AG10803 (cell line): Measurements from ENCODE around the gene SUPT4H1.
A peak's percentile ranks its signal among the peaks of the same experiment; 100 is the strongest.

Experiments
- DNase-seq: peaks from one replicate; pipeline ENCODE4 v3.0.0; 2010; ENCODE audit warnings: low read depth
- H3K4me3 ChIP-seq: 2 replicates; pipeline ENCODE4 v1.5.1; 2011; ENCODE audit warnings: mild to moderate bottlenecking, low read length, control low read depth
- CTCF ChIP-seq: conservative IDR thresholded peaks from 2 replicates; pipeline ENCODE4 v1.5.1; 2011; ENCODE audit warnings: mild to moderate bottlenecking, low read length, control low read depth, inconsistent platforms

The SUPT4H1 gene

GRCh38 chr17:58330997-58331814, 20.8 kb downstream of the SUPT4H1 start:
- no peak for TF ChIP-seq CTCF
- no peak overlapping the region for H3K4me3 ChIP-seq
- DNase-seq, result no peak

- DNase-seq, result no peak
- H3K4me3 ChIP-seq, result no peak overlapping the region
- no peak for TF ChIP-seq CTCF
Observed at GRCh38 chr17:58330538-58330996, 21.4 kb downstream of the SUPT4H1 start.

GRCh38 chr17:58329810-58330537, 22.0 kb downstream of the SUPT4H1 start:
- H3K4me3 ChIP-seq, result no peak overlapping the region
- no peak for DNase-seq
- TF ChIP-seq CTCF, result no peak

GRCh38 chr17:58329035-58329809, 22.8 kb downstream of the SUPT4H1 start:
- H3K4me3 ChIP-seq, result no peak overlapping the region
- TF ChIP-seq CTCF, result peak; percentile 29
- DNase-seq, result no peak

GRCh38 chr17:58328195-58329034, 23.6 kb downstream of the SUPT4H1 start, which contains the start of gene TSPOAP1:
TSS of gene TSPOAP1 (minus strand) at chr17:58328795. CDS start at chr17:58327920, 875 bp downstream.
- no peak for TF ChIP-seq CTCF
- no peak within 1 kb of the TSS for H3K4me3 ChIP-seq
- DNase-seq, result no peak
